NCI-H526 (cell line): ENCODE data around the gene ACTR5.

ENCODE experiments used
- DNase-seq, 2 experiments: peaks; one replicate each; lab custom pipeline; 2025; lab: John Stamatoyannopoulos, UW

Gene ACTR5

GRCh38 chr20:38748097-38748860 is at the start of gene ACTR5:
TSS of gene ACTR5 (plus strand) at chr20:38748460. CDS start at chr20:38748479, 19 bp downstream.
- DNase-seq, result peak; percentile 83 to 99

GRCh38 chr20:38698541-38698940 is 49.7 kb upstream of the ACTR5 start:
- no peak for DNase-seq

- DNase-seq, result no peak
Observed at GRCh38 chr20:38700141-38700540, 48.1 kb upstream of the ACTR5 start.

DNA sequence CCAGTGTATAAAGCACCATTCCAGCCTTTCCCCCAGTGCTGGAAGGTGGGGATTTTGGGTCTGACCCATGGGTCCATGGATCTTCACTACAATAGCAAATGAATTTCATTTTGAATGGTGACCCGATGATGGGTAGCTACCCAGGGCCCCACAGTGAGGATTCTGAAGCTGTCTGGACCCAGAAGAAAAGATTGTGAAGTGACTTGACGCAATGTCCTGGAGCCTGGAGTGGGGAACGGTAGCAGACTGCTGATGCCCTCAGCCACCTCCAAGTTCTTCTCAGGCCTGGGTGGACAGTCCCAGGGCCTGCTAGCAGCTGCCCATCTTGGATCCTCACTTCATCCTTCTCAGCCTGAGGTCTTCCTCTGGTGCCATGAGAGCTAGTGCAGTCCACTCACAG is 47.3 kb upstream of the ACTR5 start:
- no peak for DNase-seq

DNA sequence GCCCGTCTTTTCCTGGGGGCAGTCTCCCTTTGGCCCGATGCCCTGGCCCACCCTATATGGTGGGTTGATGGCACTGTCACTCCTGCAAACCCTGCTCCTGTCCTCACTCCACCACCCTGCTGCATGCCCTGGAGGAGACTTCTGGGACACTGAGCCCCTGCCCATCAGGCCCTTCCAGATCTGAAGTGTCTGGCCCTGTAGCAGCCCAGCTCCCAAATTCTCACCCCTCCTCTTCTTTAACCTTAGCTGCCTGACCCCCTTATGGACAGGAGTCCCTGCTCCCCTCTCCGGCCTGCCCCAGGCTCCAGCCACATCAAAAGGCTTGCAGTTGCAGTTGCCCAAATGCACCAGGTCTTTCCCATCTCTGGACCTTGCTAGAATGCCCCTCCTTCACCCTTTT is 44.7 kb upstream of the ACTR5 start:
- DNase-seq, result no peak

DNA sequence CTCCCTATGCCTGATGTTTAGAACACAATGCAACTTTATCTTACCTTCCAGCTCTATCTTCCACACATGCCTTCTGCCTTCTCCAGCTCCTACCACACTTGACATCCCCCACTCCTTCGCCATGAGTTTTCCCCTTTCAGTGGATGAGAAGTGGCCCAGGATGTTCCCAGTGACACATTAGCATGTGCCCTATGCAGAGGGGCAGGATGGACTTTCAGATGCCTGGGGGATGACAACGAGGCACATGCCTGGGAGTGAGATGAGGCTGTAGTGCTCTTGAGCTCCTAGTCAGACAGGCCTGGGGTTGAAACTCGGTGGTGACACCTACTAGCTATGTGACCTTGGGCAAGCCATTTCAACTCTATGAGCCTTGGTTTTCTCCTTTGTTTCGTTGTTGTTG is 44.1 kb upstream of the ACTR5 start:
- DNase-seq, result no peak

- peak; percentile 13 to 73 for DNase-seq
Observed at GRCh38 chr20:38706509-38706908, 41.8 kb upstream of the ACTR5 start.

GRCh38 chr20:38714308-38714707 is 34.0 kb upstream of the ACTR5 start:
- no peak for DNase-seq

DNA sequence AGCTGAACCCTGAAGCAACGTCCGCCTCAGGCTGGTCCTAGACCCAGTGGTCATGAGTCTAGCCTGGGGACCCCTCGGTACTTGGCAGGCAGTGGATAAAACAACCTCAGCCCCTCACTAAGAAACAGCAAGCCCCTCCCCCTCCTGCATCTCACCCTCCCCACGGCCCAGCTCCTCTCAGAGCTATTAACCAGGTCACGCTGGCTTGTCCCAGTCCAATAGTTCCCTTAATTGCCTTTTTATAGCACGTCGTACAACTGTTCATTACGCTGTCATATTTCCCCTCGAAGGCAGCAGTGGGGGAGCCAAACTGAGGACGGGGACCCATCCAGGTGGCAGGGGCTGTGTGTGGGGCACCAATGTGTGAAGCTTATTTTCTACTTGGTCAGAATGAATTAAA is 32.6 kb upstream of the ACTR5 start:
- DNase-seq, result no peak

GRCh38 chr20:38722683-38723016 is 25.6 kb upstream of the ACTR5 start:
- DNase-seq, result no peak

DNA sequence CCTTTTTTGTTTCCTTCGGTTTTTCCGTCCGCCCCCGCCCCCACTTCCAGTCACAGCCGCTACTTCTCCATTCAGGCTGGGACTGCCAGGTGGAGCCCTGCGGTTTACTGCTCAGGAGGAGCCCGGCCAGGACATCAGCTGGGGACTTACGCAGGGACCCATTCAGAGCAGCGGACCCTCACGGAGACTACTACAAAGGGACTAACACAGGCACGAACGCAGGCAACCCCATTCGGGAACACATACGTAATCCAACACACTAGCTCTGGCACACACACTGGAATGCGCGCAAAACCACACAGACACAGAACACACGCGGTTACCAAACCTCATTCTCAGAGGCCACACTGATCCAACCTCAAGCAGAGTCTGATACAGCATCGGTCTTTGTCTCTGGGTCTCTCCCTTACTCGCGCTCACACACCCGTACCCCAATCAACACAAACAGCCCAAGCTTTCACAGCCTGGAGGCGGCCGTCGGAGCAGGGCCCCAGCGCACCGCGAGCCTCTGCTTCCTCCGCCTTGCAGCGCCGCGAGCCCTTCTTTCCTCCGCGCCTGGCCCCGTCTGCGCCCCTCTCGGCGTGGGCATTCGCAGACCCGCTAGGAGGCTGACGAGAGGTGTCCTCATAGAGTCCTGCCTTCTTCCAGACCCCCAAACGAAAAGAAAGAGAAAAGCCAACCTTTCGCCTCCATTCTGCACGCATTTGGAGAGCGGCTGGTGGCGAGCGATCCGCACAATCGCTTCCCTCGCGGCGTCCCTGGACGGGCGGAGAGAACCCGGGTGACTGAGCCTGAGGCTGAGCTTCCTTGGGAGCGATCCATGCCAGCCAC is 25.0 kb upstream of the ACTR5 start:
- DNase-seq, result peak in 1 of 2 experiments; percentile 46

GRCh38 chr20:38723848-38724625 is 24.2 kb upstream of the ACTR5 start, which contains the start of gene SLC32A1:
TSS of gene SLC32A1 (plus strand) at chr20:38724486. CDS start at chr20:38724725, 239 bp downstream.
- DNase-seq, result peak in 1 of 2 experiments; percentile 68

DNA sequence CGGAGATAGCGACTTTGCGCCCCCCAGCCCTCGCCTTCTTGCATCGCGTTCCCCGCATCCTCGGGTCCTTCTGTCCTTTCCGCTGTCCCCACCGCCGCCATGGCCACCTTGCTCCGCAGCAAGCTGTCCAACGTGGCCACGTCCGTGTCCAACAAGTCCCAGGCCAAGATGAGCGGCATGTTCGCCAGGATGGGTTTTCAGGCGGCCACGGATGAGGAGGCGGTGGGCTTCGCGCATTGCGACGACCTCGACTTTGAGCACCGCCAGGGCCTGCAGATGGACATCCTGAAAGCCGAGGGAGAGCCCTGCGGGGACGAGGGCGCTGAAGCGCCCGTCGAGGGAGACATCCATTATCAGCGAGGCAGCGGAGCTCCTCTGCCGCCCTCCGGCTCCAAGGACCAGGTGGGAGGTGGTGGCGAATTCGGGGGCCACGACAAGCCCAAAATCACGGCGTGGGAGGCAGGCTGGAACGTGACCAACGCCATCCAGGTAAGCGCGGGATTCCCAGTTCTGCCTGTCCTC is 23.6 kb upstream of the ACTR5 start:
- DNase-seq, result peak in 1 of 2 experiments; percentile 39

DNA sequence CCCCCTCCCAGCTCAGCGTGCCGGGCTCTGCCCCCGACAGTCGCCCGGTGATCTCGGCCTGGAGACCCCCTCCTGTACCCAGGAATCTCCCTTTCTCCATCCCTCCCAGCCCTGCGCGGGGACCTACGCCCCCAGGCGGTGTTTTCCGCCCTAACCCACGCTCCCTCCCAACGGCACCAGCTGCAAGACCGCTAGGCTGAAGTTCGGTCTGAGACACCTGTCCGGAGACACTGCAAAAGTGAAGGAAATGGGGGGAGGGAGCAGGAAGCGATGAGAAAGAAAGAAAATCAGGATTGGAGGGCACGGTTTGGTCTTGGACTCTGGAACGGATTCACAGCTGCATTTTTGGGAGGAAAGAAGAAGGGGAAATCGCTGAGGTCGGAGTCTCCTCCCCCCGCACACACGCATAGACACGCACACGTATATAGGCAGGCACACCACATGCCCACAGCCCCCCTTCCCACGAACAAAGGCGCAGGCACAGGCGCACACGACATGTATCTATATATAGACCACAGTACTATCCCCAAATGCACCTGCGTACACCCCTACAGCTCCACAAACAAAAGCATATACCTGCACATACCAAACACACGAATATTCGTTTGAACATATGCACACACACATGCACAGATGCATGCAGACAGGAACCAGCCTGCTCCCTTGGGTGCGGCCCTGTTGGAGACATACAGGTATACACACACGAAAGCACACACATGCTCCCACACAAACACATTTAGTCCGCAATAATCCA is 22.9 kb upstream of the ACTR5 start:
- peak in 1 of 2 experiments; percentile 59 for DNase-seq

GRCh38 chr20:38725931-38726803 is 22.1 kb upstream of the ACTR5 start:
- peak; percentile 71 to 88 for DNase-seq

DNA sequence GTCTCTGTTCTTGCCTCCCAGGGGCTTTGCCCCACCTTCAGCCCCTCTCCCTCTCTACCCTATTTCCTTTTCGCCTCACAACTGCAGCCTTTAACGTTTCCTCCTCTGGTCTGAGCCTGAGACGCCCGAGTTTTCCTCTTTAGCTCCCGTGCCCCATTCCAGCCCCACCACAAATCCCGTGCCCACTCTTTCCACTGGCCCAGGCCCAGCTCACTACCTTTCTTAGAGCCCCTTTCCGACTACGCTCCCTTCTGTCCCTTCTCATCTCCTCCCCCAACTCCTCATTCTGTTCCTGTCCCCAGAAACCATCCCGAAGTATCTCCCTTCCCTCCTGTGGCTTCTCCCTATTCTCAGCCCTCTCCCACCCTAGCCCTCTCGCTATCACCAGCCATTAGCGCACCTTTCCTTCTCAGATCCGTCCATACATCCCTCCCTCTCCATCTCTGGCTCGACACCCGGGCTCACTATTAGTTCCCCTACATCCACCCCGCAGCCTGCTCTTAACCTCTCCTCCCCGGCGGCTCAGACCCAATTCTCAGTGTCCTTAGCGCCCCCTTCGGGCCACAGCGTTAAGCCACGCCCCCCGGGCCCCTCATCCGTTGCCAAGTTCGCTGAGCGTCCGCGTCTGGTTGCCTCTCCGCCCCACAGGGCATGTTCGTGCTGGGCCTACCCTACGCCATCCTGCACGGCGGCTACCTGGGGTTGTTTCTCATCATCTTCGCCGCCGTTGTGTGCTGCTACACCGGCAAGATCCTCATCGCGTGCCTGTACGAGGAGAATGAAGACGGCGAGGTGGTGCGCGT is 21.3 kb upstream of the ACTR5 start:
- DNase-seq, result peak; percentile 55 to 75

GRCh38 chr20:38727607-38728190 is 20.6 kb upstream of the ACTR5 start:
- DNase-seq, result no peak

DNA sequence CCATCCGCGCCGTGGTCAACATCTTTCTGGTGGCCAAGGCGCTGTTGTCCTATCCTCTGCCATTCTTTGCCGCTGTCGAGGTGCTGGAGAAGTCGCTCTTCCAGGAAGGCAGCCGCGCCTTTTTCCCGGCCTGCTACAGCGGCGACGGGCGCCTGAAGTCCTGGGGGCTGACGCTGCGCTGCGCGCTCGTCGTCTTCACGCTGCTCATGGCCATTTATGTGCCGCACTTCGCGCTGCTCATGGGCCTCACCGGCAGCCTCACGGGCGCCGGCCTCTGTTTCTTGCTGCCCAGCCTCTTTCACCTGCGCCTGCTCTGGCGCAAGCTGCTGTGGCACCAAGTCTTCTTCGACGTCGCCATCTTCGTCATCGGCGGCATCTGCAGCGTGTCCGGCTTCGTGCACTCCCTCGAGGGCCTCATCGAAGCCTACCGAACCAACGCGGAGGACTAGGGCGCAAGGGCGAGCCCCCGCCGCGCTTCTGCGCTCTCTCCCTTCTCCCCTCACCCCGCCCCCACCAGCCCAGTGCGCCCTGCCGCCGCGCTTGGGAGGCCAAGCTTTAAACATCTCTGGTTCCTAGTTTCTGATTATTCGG is 20.0 kb upstream of the ACTR5 start:
- no peak for DNase-seq
